ENCODE measurements around the gene TRIM26.

Gene TRIM26

DNA sequence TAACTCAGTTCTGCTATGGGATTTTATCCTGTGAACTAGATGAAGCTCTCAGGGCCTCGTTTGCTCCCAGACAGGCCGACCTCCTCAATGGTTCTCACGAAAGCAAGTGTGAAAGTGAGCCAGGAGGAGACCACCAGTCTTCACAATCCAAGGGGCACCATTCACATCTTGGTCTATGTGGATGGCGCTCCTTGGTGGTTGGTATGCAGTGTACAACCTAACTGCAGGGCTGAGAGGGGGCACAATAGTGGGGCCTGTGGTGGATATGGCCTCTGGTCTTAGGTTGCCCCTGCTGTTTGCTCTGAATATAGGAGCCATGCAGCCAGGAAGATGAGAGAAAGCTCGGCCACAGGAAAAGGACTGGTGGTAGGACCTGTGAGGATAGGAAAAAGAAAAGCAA, 24.7 kb downstream of the TRIM26 start:
- no peak overlapping the region for H3K4me3 ChIP-seq (ENCODE audit: low read length)
- H3K36me3 ChIP-seq (ENCODE audit: control insufficient read depth, low read length) = peaks cover 67% of the 10 kb centered on the region
- H3K27ac ChIP-seq (ENCODE audit: low read depth, low read length) = no peak overlapping the region
- no peaks in the 10 kb centered on the region for H3K9me3 ChIP-seq (ENCODE audit: control insufficient read depth, insufficient read depth, low read length)
- H3K4me1 ChIP-seq (ENCODE audit: control insufficient read depth, low read length) = no peaks in the 10 kb centered on the region
- H3K9me2 ChIP-seq (replicated peaks; ENCODE audit: control insufficient read depth, low read length) = no peaks in the 10 kb centered on the region
- TF ChIP-seq EZH2phosphoT487 (IDR thresholded peaks at IDR 0.05; ENCODE audit: borderline replicate concordance, low read length) (no peak), CTCF (IDR thresholded peaks at IDR 0.05; ENCODE audit: low read depth, low read length, poor library complexity, severe bottlenecking) (no peak)
- no peaks in the 10 kb centered on the region for H3K79me2 ChIP-seq (ENCODE audit: control insufficient read depth, low read length)
- no peaks in the 10 kb centered on the region for H3F3A ChIP-seq (ENCODE audit: control insufficient read depth, insufficient read depth)
- no peak overlapping the region for H3K4me2 ChIP-seq (ENCODE audit: low read length)
- no peaks in the 10 kb centered on the region for H4K20me1 ChIP-seq (ENCODE audit: control insufficient read depth, insufficient read depth, low read depth, low read length)
- H3K27me3 ChIP-seq (ENCODE audit: control insufficient read depth, low read length) = no peaks in the 10 kb centered on the region

DNA sequence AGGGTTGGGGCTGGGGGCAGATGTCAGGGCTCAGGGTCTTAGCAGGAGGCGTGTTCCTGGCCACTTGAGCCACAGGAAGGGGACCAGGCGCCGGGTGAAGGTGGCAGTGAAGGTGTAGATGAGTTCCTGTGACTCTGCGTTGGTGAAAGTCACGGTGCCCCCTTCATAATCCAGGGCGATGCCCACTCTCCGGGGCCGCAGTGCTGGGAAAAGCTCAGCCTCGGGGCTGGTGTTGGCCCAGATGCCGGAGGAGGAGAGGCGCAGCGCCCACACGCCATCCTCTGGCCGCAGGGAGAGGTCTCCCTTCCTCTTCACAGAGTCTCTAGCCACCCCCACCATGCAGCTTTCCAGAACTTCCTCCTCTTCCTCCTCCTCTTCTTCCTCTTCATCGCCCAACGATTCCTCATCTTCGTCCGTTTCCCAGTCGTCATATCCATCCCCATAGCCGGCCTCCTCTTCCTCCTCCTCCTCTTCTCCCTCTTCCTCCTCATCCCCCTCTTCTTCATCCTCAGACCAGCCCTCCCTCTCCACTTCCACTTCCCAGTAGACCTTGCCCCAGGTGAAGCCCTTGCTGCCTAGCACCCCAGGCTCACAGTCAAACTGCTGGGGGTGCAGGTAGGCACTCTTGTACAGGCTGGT, 27.2 kb downstream of the TRIM26 start:
- Histone ChIP-seq H4K20me1 (ENCODE audit: control insufficient read depth, insufficient read depth, low read depth, low read length) (no peaks in the 10 kb centered on the region), H3K79me2 (ENCODE audit: control insufficient read depth, low read length) (no peaks in the 10 kb centered on the region), H3K27me3 (ENCODE audit: control insufficient read depth, low read length) (no peaks in the 10 kb centered on the region), H3K4me2 (ENCODE audit: low read length) (no peak overlapping the region), H3K4me3 (ENCODE audit: low read length) (no peak overlapping the region), H3F3A (ENCODE audit: control insufficient read depth, insufficient read depth) (no peaks in the 10 kb centered on the region), H3K27ac (ENCODE audit: low read depth, low read length) (no peak overlapping the region), H3K9me2 (replicated peaks; ENCODE audit: control insufficient read depth, low read length) (no peaks in the 10 kb centered on the region), H3K36me3 (ENCODE audit: control insufficient read depth, low read length) (peaks cover 55% of the 10 kb centered on the region), H3K9me3 (ENCODE audit: control insufficient read depth, insufficient read depth, low read length) (peaks cover 8% of the 10 kb centered on the region; the same call in 1 of the 2 replicates), H3K4me1 (ENCODE audit: control insufficient read depth, low read length) (no peaks in the 10 kb centered on the region)
- TF ChIP-seq EZH2phosphoT487 (IDR thresholded peaks at IDR 0.05; ENCODE audit: borderline replicate concordance, low read length) (no peak), CTCF (IDR thresholded peaks at IDR 0.05; ENCODE audit: low read depth, low read length, poor library complexity, severe bottlenecking) (no peak)

- Histone ChIP-seq H3K4me3 (ENCODE audit: low read length) (no peak overlapping the region), H3K36me3 (ENCODE audit: control insufficient read depth, low read length) (peaks cover 41% of the 10 kb centered on the region), H3K27ac (ENCODE audit: low read depth, low read length) (no peak overlapping the region), H3K79me2 (ENCODE audit: control insufficient read depth, low read length) (no peaks in the 10 kb centered on the region), H3K4me1 (ENCODE audit: control insufficient read depth, low read length) (no peaks in the 10 kb centered on the region), H3K9me2 (replicated peaks; ENCODE audit: control insufficient read depth, low read length) (no peaks in the 10 kb centered on the region), H3K9me3 (ENCODE audit: control insufficient read depth, insufficient read depth, low read length) (peaks cover 14% of the 10 kb centered on the region; the same call in 1 of the 2 replicates), H3K4me2 (ENCODE audit: low read length) (no peak overlapping the region), H3K27me3 (ENCODE audit: control insufficient read depth, low read length) (0 out of 2 replicates have a peak, but pooled peaks cover 3% of the 10 kb centered on the region), H3F3A (ENCODE audit: control insufficient read depth, insufficient read depth) (no peaks in the 10 kb centered on the region), H4K20me1 (ENCODE audit: control insufficient read depth, insufficient read depth, low read depth, low read length) (no peaks in the 10 kb centered on the region)
- TF ChIP-seq CTCF (IDR thresholded peaks at IDR 0.05; ENCODE audit: low read depth, low read length, poor library complexity, severe bottlenecking) (no peak), EZH2phosphoT487 (IDR thresholded peaks at IDR 0.05; ENCODE audit: borderline replicate concordance, low read length) (no peak)
Observed at GRCh38 chr6:30184417-30185031, 28.7 kb downstream of the TRIM26 start.

Measured in DOHH2 (cell line).